Measurements from ENCODE around the gene ZSWIM4.
"Not testable (repeated sequence)": the region's sequence is repeated elsewhere in the genome, so short reads cannot be mapped to it uniquely, and the experiment has no call there.

Gene ZSWIM4

DNA sequence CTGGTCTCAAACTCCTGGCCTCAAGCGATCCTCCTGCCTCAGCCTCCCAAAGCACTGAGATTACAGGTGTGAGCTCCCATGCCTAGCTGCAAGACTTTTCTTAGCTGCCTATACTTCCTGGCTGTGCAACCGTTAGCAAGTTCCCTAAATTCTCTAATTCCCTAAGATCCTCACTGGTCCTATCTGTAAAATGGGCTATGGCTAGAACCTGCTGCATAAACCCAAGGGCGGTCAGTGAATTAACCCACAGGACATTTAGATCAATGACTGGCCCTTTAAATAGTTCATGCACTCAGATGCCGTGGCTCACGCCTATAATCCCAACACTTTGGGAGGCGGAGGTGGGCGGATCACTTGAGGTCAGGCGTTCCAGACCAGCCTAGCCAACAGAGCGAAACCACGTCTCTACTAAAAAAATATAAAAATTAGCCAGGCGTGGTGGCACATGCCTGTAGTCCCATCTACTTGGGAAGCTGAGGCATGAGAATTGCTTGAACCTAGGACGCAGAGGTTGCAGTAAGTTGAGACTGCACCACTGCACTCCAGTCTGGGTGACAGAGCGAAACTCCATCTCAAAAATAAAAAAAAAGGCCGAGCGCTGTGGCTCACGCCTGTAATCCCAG lies 25.1 kb upstream of the ZSWIM4 start:
- ChIA-PET POLR2A (no interaction called here), CTCF (no interaction called here)
- TF ChIP-seq, protein P1, sequence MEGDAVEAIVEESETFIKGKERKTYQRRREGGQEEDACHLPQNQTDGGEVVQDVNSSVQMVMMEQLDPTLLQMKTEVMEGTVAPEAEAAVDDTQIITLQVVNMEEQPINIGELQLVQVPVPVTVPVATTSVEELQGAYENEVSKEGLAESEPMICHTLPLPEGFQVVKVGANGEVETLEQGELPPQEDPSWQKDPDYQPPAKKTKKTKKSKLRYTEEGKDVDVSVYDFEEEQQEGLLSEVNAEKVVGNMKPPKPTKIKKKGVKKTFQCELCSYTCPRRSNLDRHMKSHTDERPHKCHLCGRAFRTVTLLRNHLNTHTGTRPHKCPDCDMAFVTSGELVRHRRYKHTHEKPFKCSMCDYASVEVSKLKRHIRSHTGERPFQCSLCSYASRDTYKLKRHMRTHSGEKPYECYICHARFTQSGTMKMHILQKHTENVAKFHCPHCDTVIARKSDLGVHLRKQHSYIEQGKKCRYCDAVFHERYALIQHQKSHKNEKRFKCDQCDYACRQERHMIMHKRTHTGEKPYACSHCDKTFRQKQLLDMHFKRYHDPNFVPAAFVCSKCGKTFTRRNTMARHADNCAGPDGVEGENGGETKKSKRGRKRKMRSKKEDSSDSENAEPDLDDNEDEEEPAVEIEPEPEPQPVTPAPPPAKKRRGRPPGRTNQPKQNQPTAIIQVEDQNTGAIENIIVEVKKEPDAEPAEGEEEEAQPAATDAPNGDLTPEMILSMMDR (IDR thresholded peaks at IDR 0.05; ENCODE audit: insufficient read depth, low read length, missing control alignments): no peak
- DNase-seq (ENCODE audit: low read depth, low spot score): no peak
- H3K4me3 ChIP-seq (ENCODE audit: low read depth, low read length): no peak overlapping the region

DNA sequence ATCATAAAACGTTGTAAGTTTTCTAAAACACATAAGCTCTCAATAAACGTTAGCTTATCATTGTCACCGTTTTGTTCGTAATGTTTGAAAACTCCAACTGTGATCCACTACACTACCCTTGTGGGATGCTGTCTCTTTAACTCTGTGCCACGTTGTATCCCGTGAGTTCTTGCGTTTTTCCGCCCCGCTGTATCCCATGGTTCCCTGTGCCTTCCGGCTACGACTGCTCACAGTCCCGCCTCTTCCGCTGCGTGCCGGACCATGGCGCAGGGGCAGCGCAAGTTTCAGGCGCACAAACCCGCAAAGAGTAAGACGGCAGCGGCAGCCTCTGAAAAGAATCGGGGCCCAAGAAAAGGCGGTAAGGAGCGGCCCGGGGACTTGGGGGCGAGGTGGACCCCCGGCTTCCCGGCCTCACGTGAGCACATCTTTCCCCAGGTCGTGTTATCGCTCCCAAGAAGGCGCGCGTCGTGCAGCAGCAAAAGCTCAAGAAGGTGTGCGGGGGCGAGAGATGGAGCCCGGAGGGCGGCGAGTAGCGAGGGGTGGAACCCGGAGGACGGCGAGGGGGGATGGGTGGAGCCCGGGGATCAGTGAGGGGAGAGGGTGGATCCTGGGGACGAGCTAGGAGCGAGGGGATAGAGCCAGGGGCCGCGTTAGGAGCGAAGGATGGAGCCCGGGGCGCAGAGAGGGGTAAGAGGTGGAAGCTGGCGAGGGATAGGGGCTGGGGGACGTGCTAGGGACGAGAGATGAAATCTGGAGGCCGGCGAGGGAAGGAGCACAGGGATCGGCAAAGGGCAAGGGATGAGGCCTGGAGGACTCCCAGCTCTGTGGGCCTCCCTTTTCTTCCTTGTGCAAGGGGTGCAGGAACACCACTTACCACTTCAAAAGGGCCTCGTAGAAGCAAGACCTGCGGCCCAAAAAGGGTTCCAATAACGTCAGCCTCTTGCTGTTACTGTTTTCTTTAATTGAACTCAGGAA lies 20.7 kb upstream of the ZSWIM4 start, which contains the start of gene C19orf53:
TSS of gene C19orf53 (plus strand) at position 240 of the 975 bp plus-strand sequence. CDS start at position 262, 22 bp downstream.
- ChIA-PET CTCF (interaction anchor here (0.7 to 2.7 kb wide), 9 partner anchors 10 to 180 kb away, joined by 3 to 10 read pairs (median 3); partner anchors contain the start of gene MRI1), POLR2A (interaction anchor here (0.5 to 2.7 kb wide), 11 partner anchors 9 to 90 kb away, joined by 3 to 16 read pairs (median 4); partner anchors contain the start of genes MRI1 and ZSWIM4)
- TF ChIP-seq, protein P1 (IDR thresholded peaks at IDR 0.05; ENCODE audit: insufficient read depth, low read length, missing control alignments): no peak
- peak within 1 kb of the TSS; percentile 96 for H3K4me3 ChIP-seq (ENCODE audit: low read depth, low read length)
- DNase-seq (ENCODE audit: low read depth, low spot score): peak; percentile 73

- no peak overlapping the region for H3K4me3 ChIP-seq (ENCODE audit: low read depth, low read length)
- ChIA-PET POLR2A (no interaction called here), CTCF (no interaction called here)
- TF ChIP-seq, protein P1 (IDR thresholded peaks at IDR 0.05; ENCODE audit: insufficient read depth, low read length, missing control alignments): no peak
- DNase-seq (ENCODE audit: low read depth, low spot score): no peak
Measured at GRCh38 chr19:13778398-13778797, 16.8 kb upstream of the ZSWIM4 start.

DNA sequence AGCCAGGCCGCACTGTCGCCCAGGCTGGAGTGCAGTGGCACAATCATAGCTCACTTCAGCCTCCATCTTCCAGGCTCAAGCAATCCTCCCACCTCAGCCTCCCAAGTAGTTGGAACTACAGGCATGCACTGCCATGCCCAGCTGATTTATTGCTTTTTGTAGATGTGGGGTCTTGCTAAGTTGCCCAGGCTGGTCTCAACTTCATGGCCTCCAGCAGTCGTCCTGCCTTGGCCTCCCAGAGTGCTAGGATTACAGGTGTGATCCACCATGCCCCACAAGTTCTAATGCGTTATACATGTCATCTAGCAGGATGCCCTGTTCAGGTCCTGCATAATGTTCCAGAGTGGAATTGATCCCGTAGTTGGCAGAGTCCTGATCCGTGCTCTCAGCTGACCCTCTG lies 16.4 kb upstream of the ZSWIM4 start:
- TF ChIP-seq, protein P1 (IDR thresholded peaks at IDR 0.05; ENCODE audit: insufficient read depth, low read length, missing control alignments): no peak
- DNase-seq (ENCODE audit: low read depth, low spot score): no peak
- ChIA-PET POLR2A (interaction anchor here (0.6 kb wide), 1 partner anchor 172 kb away, joined by 3 read pairs; no protein-coding TSS in a partner anchor), CTCF (no interaction called here)
- no peak overlapping the region for H3K4me3 ChIP-seq (ENCODE audit: low read depth, low read length)

GRCh38 chr19:13779794-13780193 lies 15.4 kb upstream of the ZSWIM4 start:
- DNase-seq (ENCODE audit: low read depth, low spot score); H3K4me3 ChIP-seq (ENCODE audit: low read depth, low read length); CTCF ChIA-PET: not testable (repeated sequence)
- POLR2A ChIA-PET: interaction anchor here (0.6 kb wide), 1 partner anchor 8 kb away, joined by 3 read pairs; no protein-coding TSS in a partner anchor

DNA sequence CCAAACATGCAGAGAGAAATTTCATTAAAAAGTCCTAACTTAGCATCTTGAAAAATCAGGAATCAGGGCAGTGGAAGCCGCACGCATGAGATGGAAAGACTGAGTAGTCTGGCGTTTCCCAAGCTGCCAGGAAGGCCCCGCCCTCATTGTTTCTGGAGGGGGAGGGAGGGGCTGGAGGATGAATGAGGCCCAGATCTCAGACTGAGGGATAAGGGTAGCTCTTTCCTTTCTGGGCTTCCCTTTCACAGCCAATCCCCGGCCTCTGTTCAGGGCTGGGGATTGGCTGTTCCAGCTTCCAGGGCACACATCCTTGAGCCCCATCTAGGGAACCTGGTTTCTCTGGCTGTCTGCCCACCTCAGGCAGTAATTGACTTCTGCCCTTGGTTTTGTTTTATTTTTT lies 13.7 kb upstream of the ZSWIM4 start:
- POLR2A ChIA-PET: interaction anchor here (1.6 kb wide), 1 partner anchor 16 kb away, joined by 5 read pairs; no protein-coding TSS in a partner anchor
- CTCF ChIA-PET: interaction anchor here (0.6 to 1.6 kb wide), 3 partner anchors 13 to 303 kb away, joined by 3 read pairs; no protein-coding TSS in a partner anchor
- H3K4me3 ChIP-seq (ENCODE audit: low read depth, low read length): no peak overlapping the region
- no peak for DNase-seq (ENCODE audit: low read depth, low spot score)
- TF ChIP-seq, protein P1 (IDR thresholded peaks at IDR 0.05; ENCODE audit: insufficient read depth, low read length, missing control alignments): no peak
